Sigmoid colon (tissue), 7 donors: ENCODE measurements around the gene PDXDC1. TPM values are rescaled to one million over a fixed set of nuclear protein-coding genes. Genes with fewer than 3 reads are reported as not detected.
"Not testable (repeated sequence)": the region's sequence is repeated elsewhere in the genome, so short reads cannot be mapped to it uniquely, and the experiment has no call there.

Experiments
- DNase-seq: peaks from one replicate; pipeline ENCODE4 v3.0.0-alpha.2; 2019
- H3K27ac ChIP-seq, 4 donors: fragments of 200-600 bp; sonication (generic); one replicate each; pipeline ENCODE4 v1.5.1; 2016 to 2019; ENCODE audit warnings: mild to moderate bottlenecking in 1 of 4
- H3K27me3 ChIP-seq, 3 donors: fragments of 200-600 bp; sonication (generic); one replicate each; pipeline ENCODE4 v1.5.1; 2019; ENCODE audit warnings: mild to moderate bottlenecking in 1 of 3
- H3K36me3 ChIP-seq, 4 donors: fragments of 200-600 bp; sonication (generic); one replicate each; pipeline ENCODE4 v1.5.1; 2016 to 2019
- H3K4me1 ChIP-seq, 4 donors: fragments of 200-600 bp; sonication (generic); one replicate each; pipeline ENCODE4 v1.5.1; 2017 to 2019
- H3K4me3 ChIP-seq, 4 donors: fragments of 200-600 bp; sonication (generic); one replicate each; pipeline ENCODE4 v1.5.1; 2017 to 2019; ENCODE audit warnings: mild to moderate bottlenecking in 2 of 4, moderate library complexity in 1 of 4
- H3K9me3 ChIP-seq, 4 donors: fragments of 200-600 bp in 3 of 4; sonication (generic) in 3 of 4; one replicate each; pipeline versions ENCODE4 v1.5.1 to v1.6.1; 2013 to 2019
- CTCF ChIP-seq, 4 experiments: fragments of 450-650 bp in 3 of 4; fragments of 200-600 bp in 1 of 4; IDR thresholded peaks; one replicate each; pipeline ENCODE4 v1.5.1; 2016 to 2019; ENCODE audit warnings: antibody characterized with exemption in 4 of 4, mild to moderate bottlenecking in 3 of 4, moderate library complexity in 2 of 4
- POLR2AphosphoS5 ChIP-seq, 4 donors: sonication (generic); formaldehyde crosslinking; IDR thresholded peaks; one replicate each; pipeline ENCODE4 v1.6.1; 2017; ENCODE audit warnings: antibody characterized with exemption in 4 of 4
- WGBS, 2 donors: extraction: QIAGEN DNeasy Blood & Tissue Kit; methylation state at CpG; one replicate each; pipeline ENCODE4 v1.1.7; 2013; 5-methylcytosine and 5-hydroxymethylcytosine counted together
- intact Hi-C: fragments of 100-400 bp; cut with DNase I; formaldehyde crosslinking; loops from one replicate; pipeline ENCODE4 v1.15.1; 2023
- polyA plus RNA-seq, 3 donors: library from polyadenylated mRNA; stranded (reverse); fragments of 200-250 nt; gene quantifications; one replicate each; pipeline ENCODE4 v1.2.3, GENCODE V29; 2013
- total RNA-seq, 4 donors: library from RNA; depleted of rRNA; stranded (reverse); fragments of >200 nt; gene quantifications; one replicate each; pipeline ENCODE4 v1.1.0, GENCODE V29; 2016
- donor health status: healthy with polysubstance abuse.
- donor health status: Bipolar disorder and iron deficiency.
- donor health status: healthy.

The PDXDC1 gene
- total and polyA plus RNA-seq, 7 donors: 46.4 to 112 (median 57.3) TPM

- TF ChIP-seq POLR2AphosphoS5 (IDR thresholded peaks at IDR 0.05) (peak in 1 of 4 donors; percentile 17), CTCF (IDR thresholded peaks at IDR 0.05) (peak in 3 of 4 experiments; percentile 23 to 47 (median 29))
- H3K27me3 ChIP-seq, intact Hi-C loops, H3K36me3 ChIP-seq, H3K9me3 ChIP-seq: not testable (repeated sequence)
- DNase-seq: peak; percentile 70
- 1 to 3% methylated on average over 47 of the region's 47 CpGs for WGBS, 2 donors
- peaks cover 0 to 23% (median 13%) of the 10 kb centered on the region in 4 donors for H3K4me1 ChIP-seq
- H3K27ac ChIP-seq: peak overlapping the region; percentile 84 to 95 (median 90)
- H3K4me3 ChIP-seq: peak overlapping the region; percentile 60 to 87 (median 74)
Measured at GRCh38 chr16:14975418-14976194, 780 bp downstream of the PDXDC1 start.

- H3K27ac ChIP-seq: peak overlapping the region in 1 of 4 donors; percentile 87
- H3K36me3 ChIP-seq, DNase-seq, H3K9me3 ChIP-seq, intact Hi-C loops, H3K27me3 ChIP-seq, H3K4me3 ChIP-seq: not testable (repeated sequence)
- WGBS, 2 donors: 39 to 68% methylated on average over 14 of the region's 16 CpGs
- peaks cover 0 to 27% (median 18%) of the 10 kb centered on the region in 4 donors for H3K4me1 ChIP-seq
Measured at GRCh38 chr16:14976971-14977736, 2.3 kb downstream of the PDXDC1 start.

GRCh38 chr16:14978281-14978680 lies 3.5 kb downstream of the PDXDC1 start:
- DNase-seq, H3K27me3 ChIP-seq, H3K9me3 ChIP-seq, H3K36me3 ChIP-seq, H3K4me3 ChIP-seq, H3K27ac ChIP-seq, intact Hi-C loops: not testable (repeated sequence)
- H3K4me1 ChIP-seq: peaks cover 0 to 31% (median 23%) of the 10 kb centered on the region in 4 donors
- 68 to 90% methylated on average over 8 of the region's 8 CpGs for WGBS, 2 donors

GRCh38 chr16:14978908-14979307 lies 4.1 kb downstream of the PDXDC1 start:
- intact Hi-C loops, H3K4me3 ChIP-seq, H3K36me3 ChIP-seq, H3K27me3 ChIP-seq, H3K9me3 ChIP-seq, DNase-seq: not testable (repeated sequence)
- peak overlapping the region in 1 of 4 donors; percentile 1 for H3K27ac ChIP-seq
- 40 to 77% methylated on average over 4 of the region's 4 CpGs for WGBS, 2 donors
- peaks cover 0 to 29% (median 23%) of the 10 kb centered on the region in 4 donors for H3K4me1 ChIP-seq

GRCh38 chr16:14981234-14981633 lies 6.4 kb downstream of the PDXDC1 start:
- H3K27me3 ChIP-seq, DNase-seq, H3K9me3 ChIP-seq, H3K36me3 ChIP-seq, H3K4me3 ChIP-seq: not testable (repeated sequence)
- Histone ChIP-seq H3K27ac (peak overlapping the region in 1 of 4 donors; percentile 67), H3K4me1 (peaks cover 0 to 17% (median 13%) of the 10 kb centered on the region in 4 donors)
- 17 to 56% methylated on average over 3 of the region's 3 CpGs for WGBS, 2 donors
- intact Hi-C loops: loop anchor here (10.0 kb wide), 1 partner anchor 54 kb away; no protein-coding TSS in a partner anchor

GRCh38 chr16:14982521-14982920 lies 7.7 kb downstream of the PDXDC1 start:
- not testable (repeated sequence) for H3K4me3 ChIP-seq, H3K27me3 ChIP-seq, H3K9me3 ChIP-seq, DNase-seq
- H3K27ac ChIP-seq: peak overlapping the region; percentile 15 to 74 (median 56)
- 15 to 33% methylated on average over 1 of the region's 2 CpGs for WGBS, 2 donors
- H3K36me3 ChIP-seq: peaks cover 0 to 12% (median 0%) of the 10 kb centered on the region in 4 donors
- intact Hi-C loops: loop anchor here (10.0 kb wide), 1 partner anchor 52 kb away; no protein-coding TSS in a partner anchor
- H3K4me1 ChIP-seq: peaks cover 0 to 13% (median 8%) of the 10 kb centered on the region in 4 donors
- TF ChIP-seq POLR2AphosphoS5 (IDR thresholded peaks at IDR 0.05): peak in 1 of 4 donors; percentile 23

- H3K9me3 ChIP-seq, H3K27me3 ChIP-seq, H3K27ac ChIP-seq, H3K4me1 ChIP-seq, H3K4me3 ChIP-seq: not testable (repeated sequence)
- peak; percentile 71 for DNase-seq
- intact Hi-C loops: loop anchor here (10.0 kb wide), 1 partner anchor 47 kb away; no protein-coding TSS in a partner anchor
- H3K36me3 ChIP-seq: peaks cover 0 to 17% (median 0%) of the 10 kb centered on the region in 4 donors
- 83 to 84% methylated on average over 8 of the region's 8 CpGs for WGBS, 2 donors
Measured at GRCh38 chr16:14988092-14988491, 13.3 kb downstream of the PDXDC1 start.

GRCh38 chr16:14988661-14989191 lies 13.9 kb downstream of the PDXDC1 start:
- not testable (repeated sequence) for DNase-seq, H3K27me3 ChIP-seq, H3K4me3 ChIP-seq, H3K27ac ChIP-seq, H3K9me3 ChIP-seq, H3K4me1 ChIP-seq
- intact Hi-C loops: loop anchor here (10.0 kb wide), 1 partner anchor 46 kb away; no protein-coding TSS in a partner anchor
- 89 to 93% methylated on average over 25 of the region's 25 CpGs for WGBS, 2 donors
- H3K36me3 ChIP-seq: peaks cover 0 to 17% (median 0%) of the 10 kb centered on the region in 4 donors

GRCh38 chr16:14989291-14990281 lies 14.8 kb downstream of the PDXDC1 start:
- H3K27ac ChIP-seq, H3K4me1 ChIP-seq, H3K27me3 ChIP-seq, H3K9me3 ChIP-seq, DNase-seq: not testable (repeated sequence)
- peaks cover 0 to 17% (median 0%) of the 10 kb centered on the region in 4 donors for H3K36me3 ChIP-seq
- 56 to 62% methylated on average over 91 to 93 of the region's 98 CpGs for WGBS, 2 donors
- peak overlapping the region in 2 of 4 donors; percentile 0 to 15 for H3K4me3 ChIP-seq
- intact Hi-C loops: loop anchor here (10.0 kb wide), 1 partner anchor 45 kb away; no protein-coding TSS in a partner anchor
